GM20000 (cell line): ENCODE measurements around the gene MINAR1.

ENCODE experiments used
- DNase-seq: peaks from one replicate; pipeline ENCODE4 v3.0.0; 2012; ENCODE audit warnings: low spot score
- CTCF ChIP-seq: IDR thresholded peaks from 2 replicates; pipeline ENCODE4 v1.5.1; 2012; ENCODE audit warnings: mild to moderate bottlenecking, control low read depth; ENCODE audit errors: extremely low read depth, missing control alignments

Gene MINAR1

GRCh38 chr15:79442911-79443310 is 10.8 kb downstream of the MINAR1 start:
- TF ChIP-seq CTCF, result no peak
- DNase-seq, result no peak

- TF ChIP-seq CTCF, result no peak
- DNase-seq, result no peak
Measured at GRCh38 chr15:79447060-79447459, 14.9 kb downstream of the MINAR1 start.

GRCh38 chr15:79450648-79451047 is 18.5 kb downstream of the MINAR1 start:
- DNase-seq, result no peak
- TF ChIP-seq CTCF, result no peak

- no peak for TF ChIP-seq CTCF
- DNase-seq, result no peak
Measured at GRCh38 chr15:79451361-79451999, 19.3 kb downstream of the MINAR1 start.

- no peak for DNase-seq
- TF ChIP-seq CTCF, result no peak
Measured at GRCh38 chr15:79452244-79453051, 20.3 kb downstream of the MINAR1 start.

GRCh38 chr15:79453446-79453845 is 21.3 kb downstream of the MINAR1 start:
- TF ChIP-seq CTCF, result no peak
- DNase-seq, result no peak

- no peak for TF ChIP-seq CTCF
- DNase-seq, result no peak
Measured at GRCh38 chr15:79454063-79454462, 21.9 kb downstream of the MINAR1 start.
